ENCODE data around the gene E2F6. TPM values are rescaled to one million over a fixed set of nuclear protein-coding genes. Genes with fewer than 3 reads are reported as not detected.

E2F6 gene
- total RNA-seq, 1 donor from 2014 or later, result 13.2 TPM

DNA sequence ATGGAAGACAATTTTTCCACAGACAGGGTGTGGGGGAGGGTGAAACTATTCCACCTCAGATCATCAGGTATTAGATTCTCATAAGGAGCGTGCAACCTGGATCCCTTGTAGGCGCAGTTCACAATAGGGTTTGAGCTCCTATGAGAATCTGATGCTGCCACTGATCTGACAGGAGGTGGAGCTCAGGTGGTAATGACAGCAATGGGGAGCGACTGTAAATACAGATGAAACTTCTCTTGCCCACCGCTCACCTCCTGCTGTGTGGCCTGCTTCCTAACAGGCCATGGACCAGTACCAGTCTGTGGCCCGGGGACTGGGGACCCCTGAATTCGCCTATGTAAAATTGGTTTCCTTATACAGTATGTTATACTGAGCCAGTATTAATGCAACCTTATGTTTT, 27.3 kb upstream of the E2F6 start:
- DNase-seq (ENCODE audit: low spot score), result no peak

GRCh38 chr2:11492720-11493119, 26.8 kb upstream of the E2F6 start:
- no peak for DNase-seq (ENCODE audit: low spot score)

- DNase-seq (ENCODE audit: low spot score), result no peak
Observed at GRCh38 chr2:11492244-11492643, 26.3 kb upstream of the E2F6 start.

- DNase-seq (ENCODE audit: low spot score), result no peak
Observed at GRCh38 chr2:11491348-11491933, 25.5 kb upstream of the E2F6 start.

GRCh38 chr2:11490194-11490593, 24.2 kb upstream of the E2F6 start:
- DNase-seq (ENCODE audit: low spot score), result no peak

GRCh38 chr2:11488809-11489208, 22.8 kb upstream of the E2F6 start:
- no peak for DNase-seq (ENCODE audit: low spot score)

DNA sequence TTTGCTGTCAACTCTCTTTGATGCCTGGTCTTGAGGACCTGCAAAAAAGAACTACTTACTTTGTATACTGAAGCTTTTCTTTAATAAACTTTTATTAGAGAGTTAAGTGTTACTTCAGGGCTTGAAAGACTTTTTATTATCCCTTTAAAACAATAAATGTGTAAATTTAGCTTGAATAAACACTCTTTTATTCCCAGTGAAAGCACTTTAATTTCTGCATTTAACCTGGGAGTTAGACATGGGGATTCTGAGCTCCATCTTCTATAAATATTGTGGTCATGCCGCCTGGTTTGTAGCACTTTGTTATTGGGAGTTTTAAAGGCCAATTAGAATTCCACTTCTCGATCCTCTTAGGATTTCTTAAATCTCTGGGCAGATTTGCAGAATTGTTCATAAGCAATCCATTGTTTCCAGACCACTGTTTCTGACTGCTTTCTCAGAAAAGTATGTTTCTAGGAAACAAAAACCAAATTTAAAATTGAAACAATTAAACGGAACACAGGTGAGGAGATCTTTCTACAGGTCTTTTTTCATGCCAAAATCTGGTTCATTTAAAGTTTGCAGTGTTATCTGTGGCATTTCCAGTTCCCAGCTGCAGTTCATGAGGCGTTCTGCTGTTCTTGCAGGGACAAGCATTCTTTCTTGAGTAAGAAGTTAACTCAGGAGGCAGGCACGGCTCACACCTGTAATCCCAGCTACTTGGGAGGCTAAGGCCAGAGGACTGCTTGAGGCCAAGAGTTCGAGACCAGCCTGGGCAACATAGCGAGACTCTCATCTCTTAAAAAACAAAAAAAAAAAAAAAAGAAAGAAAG, 18.1 kb upstream of the E2F6 start:
- DNase-seq (ENCODE audit: low spot score), result no peak

DNA sequence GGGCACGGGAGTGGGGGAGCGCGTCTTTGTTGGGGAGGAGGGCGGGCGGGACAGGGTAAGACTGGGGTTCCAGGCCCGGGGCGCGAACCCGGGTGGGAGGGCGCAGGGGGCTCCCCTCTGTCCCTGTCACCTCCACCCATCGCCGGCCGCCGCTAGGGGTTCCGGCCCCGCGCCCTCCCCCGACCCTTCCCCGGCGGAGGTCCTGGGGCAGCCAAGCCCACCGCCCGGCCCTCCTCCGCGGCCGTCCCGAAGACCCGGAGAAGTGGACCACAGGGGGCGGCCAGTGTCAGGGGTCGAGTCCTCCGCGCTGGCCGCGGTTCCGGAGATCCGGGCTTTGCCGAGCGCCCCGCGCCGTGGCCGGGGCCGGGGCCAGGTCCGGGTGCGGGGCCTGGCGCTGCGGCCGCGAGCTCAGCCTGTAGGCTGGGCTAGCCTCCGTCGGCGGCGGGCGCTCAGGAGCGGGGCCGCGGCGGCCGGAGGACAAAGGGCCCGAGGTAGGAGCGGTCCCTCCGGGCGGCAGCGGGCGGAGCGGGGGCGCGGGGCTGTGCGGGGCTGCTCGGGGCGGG, 16.6 kb upstream of the E2F6 start:
- peak; percentile 22 for DNase-seq (ENCODE audit: low spot score)

DNA sequence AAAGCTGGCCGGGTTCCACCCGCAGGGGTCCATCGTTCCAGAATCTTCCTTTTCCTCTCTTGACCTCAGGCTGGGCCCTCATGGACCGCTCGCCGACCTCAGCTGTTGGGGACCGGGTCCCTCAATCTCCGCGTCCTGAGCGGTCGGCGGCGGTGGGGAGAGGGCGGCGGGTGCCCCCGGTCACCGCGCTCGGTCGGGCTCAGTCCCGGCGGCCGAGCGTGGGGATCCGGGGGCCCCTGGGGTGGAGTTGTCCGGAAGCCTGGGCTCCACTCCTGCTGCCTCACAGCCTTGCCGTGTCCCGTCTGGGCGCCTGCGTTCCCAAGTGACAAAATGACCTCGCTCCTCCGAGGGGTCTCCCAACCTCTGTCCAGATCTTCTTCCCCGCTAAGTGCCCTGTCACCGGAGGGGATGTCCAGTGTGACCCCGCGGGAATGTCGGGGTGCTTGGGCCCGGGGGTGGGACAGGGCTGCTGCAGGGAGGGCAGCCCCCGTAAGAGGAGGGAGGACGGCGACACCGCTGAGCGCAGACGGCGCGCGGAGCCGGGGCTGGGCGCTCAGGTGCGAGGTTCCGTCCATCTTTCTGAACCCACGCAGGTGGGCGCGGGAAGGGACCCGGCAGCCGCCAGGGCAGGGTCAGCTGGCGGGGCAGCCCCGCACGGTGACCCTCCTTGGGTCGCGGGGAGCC, 16.0 kb upstream of the E2F6 start:
- no peak for DNase-seq (ENCODE audit: low spot score)

- DNase-seq (ENCODE audit: low spot score), result no peak
Observed at GRCh38 chr2:11481426-11481788, 15.4 kb upstream of the E2F6 start.

- DNase-seq (ENCODE audit: low spot score), result peak; percentile 30
Observed at GRCh38 chr2:11480859-11481258, 14.9 kb upstream of the E2F6 start.

DNA sequence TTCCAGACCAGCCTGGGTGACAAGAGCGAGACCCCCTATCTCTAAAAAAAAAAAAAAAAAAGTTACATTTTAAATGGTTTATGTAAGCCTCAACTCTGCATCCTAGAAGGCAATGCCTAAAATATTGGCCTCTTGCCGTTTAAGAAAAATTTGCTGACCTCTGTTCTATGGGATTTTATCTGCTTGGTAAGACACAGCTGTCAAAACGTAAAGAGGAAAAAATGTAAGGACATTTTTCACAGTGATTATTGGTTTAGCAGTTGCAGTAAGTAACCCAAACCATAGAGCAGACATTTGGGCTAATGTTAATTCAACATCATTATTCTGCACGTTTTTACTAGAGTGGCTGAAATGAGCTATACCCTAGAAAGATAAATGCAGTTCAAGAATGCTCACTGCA, 14.4 kb upstream of the E2F6 start:
- peak; percentile 66 for DNase-seq (ENCODE audit: low spot score)

GRCh38 chr2:11478899-11479605, 13.1 kb upstream of the E2F6 start:
- DNase-seq (ENCODE audit: low spot score), result no peak

DNA sequence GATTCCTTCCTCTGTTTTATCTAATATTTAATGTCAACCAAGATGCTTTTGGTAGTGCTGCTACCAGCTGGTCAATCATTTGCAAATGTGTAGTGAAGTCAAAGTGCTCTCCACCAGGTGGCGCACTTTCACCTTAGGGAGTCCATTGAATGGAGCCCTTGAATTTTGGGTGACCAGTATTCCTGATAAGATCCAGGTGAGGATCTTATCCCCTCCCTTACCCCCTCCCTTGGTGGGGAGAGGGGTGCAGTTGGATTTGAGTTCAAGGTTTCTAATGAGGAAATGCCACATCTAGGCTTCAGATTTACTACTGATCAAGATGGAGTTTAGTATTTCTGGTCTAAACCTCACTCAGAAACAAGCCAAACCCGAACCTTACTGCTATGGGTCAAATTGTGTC, 12.0 kb upstream of the E2F6 start:
- DNase-seq (ENCODE audit: low spot score), result peak; percentile 88

DNA sequence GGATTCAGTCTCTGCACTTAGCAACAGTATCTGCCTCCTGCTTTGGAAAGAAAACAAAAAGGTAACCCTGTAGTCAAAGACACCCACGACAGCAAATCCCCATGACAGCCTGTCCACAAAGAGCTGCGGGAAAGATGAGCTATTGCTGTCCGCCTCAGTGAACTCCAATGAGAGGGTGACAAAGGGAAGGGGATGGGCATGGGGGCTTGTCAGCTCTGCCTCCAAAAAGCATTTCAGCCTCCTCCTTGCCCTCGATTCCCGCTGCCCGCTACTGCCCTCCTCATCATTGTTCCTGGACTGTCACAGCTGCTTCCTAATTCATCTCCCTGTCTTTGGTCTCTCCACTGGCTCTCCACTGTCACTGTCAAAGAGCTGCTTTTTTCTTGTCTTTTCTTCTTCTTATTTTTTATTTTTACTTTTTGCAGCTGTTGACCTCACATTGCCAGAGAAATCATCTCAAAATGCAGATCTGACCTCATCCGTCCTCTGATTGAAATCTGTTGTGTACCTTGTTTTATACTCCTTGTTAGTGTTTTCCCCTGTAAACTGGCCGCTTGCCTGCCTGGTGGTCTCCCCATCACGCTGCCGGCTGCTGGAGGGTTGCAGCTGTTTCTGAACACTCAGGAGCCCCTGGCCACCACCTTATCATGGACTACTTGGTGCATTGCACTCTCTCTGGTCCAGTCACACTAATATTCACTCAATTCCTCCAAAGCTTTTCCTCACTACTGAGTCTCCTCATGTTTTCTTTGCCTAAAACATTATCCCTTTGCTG, 7.9 kb upstream of the E2F6 start:
- no peak for DNase-seq (ENCODE audit: low spot score)

DNA sequence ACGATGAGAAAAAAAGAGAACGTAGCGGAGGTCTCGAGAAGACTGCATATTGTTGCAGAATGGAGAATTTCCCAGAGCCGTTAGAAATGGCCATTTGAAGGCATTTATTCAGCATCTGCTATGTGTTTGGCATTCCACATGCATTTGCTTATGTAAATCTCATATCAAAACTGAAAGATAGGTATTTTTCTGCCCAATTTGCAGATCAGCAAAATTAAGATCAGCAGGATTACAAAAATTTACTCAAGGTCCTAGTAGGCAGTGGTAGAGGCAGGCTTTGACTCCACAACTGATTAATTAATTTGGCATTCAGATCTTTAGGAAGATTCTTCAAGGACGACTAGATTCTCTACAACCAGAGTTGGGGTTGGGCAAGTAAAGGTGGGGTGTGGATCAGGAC, 1.8 kb upstream of the E2F6 start:
- no peak for DNase-seq (ENCODE audit: low spot score)

DNA sequence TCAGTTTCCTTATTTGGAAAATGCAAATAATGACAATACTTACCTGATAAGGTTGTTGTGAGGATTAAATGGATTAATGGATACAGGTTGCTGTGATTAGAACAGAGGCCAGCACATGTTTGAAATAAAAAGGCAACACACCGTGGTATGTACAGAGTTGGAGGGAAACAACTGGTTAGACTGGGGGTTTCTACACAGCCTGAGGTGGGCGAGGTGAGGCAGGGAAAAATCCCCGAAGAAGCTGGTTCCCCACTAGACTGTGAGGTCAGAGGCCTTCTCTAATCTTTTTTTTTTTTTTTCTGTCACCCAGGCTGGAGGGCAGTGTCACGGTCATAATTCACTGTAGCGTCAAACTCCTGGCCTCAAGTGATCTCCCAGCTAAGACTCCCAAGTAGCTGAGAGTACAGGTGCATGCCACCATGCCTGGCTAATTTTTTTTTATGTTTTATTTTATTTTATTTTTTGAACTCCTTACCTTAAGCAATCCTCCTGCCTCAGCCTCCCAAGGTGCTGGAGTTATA, 1.2 kb upstream of the E2F6 start:
- no peak for DNase-seq (ENCODE audit: low spot score)

DNA sequence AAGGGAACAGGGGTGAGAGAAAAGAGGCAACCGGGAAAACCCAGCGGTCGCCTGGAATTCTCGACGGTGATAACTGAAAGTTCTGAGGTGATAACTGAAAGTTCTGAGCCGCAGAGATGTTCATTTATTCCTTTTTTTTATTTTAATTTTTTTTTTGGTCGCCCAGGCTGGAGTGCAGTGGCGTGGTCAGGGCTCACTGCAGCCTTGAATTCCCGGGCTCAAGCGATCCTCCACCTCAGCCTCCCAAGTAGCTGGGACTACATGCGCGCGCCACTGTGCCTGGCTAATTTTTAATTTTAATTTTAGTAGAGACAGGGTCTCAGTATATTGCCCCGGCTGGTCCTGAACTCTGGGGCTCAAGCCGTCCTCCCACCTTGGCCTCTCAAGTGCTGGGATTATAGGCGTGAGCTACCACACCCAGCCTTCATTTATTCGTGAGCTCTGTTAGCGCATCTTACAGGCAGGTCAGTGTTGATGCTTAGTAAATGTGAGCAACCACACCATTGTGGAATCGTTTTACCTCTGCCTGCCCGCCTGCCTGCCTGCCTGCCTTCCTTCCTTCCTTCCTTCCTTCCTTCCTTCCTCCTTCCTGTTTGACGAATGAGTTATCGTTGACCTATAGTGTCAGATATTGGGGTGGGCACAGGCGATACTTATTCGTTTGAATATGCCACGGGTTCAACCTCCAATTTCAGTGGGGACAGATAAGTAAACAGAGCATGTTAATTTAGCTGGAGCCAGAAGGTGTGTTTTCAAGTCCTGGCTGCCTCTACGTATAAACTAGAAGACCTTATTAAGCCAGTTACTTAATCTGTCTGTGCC, 557 bp upstream of the E2F6 start:
- no peak for DNase-seq (ENCODE audit: low spot score)

GRCh38 chr2:11465110-11465484, 864 bp downstream of the E2F6 start:
- DNase-seq (ENCODE audit: low spot score), result no peak

DNA sequence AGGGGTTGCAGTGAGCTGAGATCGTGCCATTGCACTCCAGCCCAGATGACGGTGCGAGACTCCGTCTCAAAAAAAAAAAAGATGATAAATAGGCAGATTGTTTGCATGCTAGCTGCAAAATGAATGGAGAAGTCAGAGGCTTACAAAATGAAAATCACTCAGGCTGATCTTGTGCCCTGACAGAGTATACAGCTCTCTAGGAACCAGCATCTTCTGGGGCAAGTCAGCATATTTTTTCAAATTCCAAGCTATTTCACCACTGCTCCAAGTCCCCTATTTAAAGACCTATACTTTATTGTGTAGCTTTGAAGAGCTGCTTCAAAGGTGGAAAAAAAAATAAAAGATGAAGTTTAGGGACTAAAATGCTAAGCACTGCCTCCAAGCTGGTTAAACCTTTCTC, 6.1 kb downstream of the E2F6 start:
- no peak for DNase-seq (ENCODE audit: low spot score)
